Raji (cell line): ENCODE data around the gene NAGS.

Source experiments
- POLR2A ChIP-seq: IDR thresholded peaks from 2 replicates; pipeline ENCODE4 v1.6.1; 2011; ENCODE audit warnings: low read depth, low read length, control low read depth; ENCODE audit not compliant: insufficient read depth

Gene NAGS

DNA sequence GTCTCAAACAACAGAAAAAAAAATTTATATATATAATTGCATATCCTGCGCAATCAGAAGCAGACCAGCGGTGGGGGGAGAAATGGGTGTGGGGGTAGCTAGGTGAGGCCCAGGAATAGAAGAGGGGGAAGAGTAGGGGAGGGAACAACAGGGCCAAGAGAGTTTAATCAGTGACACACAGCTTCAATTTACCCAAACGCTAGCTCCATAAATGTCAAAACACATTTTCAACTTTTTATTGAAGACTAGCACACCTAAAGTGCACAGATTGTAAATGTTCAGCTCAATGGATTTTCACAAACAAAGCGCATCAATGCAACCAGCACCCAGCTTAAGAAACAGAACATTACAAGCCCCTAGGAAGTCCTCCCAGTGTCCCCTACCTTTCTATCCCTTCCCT, 24.8 kb upstream of the NAGS start:
- TF ChIP-seq POLR2A: no peak

DNA sequence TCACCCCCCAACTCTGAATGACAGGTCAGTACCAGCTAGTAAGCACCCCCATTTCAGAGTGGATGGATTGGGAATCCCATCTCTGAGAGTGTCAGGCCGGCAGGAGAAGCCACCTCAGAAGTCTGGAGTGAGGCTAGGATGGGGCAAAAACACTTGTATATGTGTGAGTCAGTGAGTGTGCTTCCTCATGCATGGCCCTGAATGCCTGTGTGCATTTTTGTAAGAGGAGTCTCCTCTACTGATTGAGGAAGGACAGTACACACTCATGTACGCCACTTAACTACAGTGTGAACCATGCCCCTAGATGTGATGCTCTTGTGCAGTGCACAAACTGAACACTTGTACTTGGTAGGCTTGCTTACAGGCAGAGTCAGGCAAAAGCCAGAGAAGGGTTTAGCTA, 22.3 kb upstream of the NAGS start:
- TF ChIP-seq POLR2A: no peak

DNA sequence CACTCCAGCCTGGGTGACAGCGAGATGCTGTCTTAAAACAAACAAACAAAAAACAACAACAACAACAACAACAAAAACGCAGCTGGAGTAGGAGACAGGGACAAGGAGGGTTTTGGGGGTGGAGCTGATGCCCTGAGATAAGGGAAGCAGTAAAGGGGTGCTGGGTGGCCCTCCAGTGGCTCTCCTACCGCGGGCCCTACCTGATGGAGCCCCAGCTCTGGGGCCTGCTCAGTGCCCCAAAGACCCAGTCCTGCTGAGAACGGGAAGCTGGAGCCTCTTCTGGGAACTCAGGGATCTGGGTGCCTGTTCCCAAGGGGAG, 21.3 kb upstream of the NAGS start:
- no peak for TF ChIP-seq POLR2A

DNA sequence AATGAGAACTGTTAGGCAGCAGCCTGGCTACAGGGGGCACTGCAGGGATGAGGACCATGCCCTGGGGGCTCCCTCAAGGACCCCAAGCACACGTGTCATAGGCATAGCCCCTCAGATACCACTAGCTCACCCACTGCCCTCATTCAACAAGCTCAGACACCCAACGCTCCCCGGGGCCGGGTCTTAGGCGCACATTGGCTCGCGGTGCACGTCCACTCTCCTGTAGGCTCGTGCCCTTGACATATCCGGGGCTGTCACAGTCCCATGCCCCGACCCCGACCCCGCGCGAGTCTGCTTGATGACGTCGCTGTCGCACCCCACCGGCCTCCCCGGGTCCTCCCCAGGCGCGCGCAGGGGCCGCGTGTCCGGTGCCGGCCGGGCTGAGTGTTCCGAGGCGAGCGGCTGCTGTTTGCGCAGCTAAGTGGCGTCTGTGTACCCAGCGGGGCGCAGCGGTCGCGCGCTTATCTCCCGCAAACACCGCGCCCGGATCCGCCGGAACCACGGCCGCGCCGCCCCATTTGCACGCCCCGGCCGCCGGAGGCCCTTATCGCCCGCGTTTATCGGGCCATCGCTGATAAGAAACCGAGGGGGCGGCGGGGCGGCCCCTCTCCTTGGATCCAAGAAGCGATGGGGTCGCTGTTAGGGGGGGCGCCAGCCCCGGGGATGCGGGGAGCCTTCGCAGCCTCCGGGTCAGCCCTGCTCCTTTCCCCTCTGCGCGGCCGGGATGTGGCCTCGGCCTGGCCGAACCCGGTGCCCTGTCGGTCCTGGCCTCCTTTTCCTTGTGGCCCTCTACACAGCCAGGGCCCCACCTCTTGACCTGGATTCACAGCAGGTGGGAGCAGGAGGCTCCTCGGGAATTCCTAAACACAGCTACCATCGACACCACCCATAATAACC, 20.7 kb upstream of the NAGS start:
- no peak for TF ChIP-seq POLR2A

DNA sequence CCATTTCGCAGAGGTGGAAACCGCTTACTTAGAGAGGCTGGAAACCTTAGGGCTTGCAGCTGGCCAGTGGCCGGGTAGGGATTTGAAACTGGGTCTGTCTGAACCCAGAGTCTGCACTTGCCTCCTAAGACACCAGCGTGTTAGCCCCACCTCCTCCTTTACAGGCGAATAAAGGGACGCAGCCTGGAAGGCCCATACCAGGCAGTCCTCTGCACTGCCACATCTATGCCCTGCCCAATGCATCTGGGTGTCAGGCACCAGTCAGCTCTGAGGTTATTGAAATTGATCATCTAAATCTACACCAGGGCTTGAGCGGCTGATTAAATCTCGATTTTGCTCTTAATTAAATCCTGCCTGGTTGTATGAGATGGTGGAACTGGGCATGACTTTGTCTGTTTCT, 19.9 kb upstream of the NAGS start:
- no peak for TF ChIP-seq POLR2A

DNA sequence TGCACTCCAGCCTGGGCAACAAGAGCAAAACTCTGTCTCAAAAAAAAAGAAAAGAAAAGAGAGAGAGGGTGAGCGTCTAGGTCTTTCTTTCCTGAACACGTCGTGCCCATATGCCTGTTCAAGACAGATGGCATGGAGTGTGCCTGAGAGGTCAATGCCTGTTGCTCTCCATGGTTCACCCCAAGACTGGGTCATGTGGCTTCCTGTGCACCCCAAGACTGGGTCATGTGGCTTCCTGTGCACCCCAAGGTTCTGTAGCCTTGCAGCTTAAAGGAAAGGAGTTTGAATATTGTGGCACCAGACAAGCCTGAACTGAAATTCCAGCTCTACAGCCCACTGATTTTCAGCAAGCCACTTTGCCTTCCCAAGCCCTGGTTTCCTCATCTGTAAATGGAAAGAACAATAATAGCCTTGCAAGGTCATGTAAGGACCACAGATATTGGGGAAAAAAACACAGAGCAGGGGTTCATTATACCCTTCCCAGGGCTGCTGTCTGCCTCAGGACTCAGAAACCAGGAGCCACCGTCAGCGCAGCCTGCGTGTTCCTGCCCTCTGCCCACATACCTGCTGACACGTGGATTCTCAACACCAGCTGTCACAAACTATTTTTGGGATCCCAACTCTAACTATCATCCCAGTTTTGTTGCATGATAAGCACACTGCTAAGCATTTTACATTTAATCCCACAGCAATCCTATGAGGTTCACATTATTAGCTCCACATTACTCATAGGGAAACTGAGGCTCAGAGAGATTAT, 18.0 kb upstream of the NAGS start:
- no peak for TF ChIP-seq POLR2A

DNA sequence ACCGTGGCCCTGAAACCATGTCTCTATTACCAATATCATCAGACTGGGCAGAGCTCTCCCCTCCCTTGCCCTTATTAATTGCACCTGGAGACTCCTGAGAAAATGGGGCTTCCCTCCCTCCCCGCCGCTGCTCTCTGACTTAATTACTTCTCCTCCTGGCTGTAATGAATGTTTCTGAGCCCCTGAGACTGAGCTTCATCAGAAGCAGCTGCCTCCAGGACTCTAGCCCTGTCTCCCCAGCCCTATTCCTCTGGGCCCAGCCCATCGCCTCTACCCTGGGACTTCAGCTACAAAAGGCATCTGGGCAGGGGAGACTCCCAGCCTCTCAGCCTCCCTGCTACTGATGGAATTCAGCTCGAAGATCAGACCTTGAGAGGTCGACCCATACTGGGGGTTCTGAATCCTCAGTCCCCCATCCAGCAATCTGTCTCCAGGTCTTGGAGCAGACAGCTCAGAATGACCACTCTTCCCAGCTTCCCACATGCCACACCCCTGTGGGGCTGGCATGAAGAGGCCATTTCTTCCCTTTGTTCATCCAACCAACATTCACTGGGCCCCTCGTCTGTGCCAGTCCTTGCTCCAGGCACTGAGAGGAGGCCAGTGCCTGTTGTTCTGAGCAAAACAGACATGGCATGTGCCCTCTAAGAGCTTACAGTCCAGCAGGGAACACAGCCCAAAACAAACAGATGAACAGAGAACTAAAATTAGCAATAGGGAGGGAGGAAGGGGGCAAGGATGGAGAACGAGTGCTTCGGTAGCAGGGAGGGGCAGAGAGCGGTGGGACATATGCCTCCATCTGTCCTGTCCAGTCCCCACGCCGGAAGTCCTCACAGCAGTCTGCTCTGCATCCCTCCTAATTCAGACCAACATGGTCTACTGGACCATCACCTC, 17.0 kb upstream of the NAGS start:
- no peak for TF ChIP-seq POLR2A

DNA sequence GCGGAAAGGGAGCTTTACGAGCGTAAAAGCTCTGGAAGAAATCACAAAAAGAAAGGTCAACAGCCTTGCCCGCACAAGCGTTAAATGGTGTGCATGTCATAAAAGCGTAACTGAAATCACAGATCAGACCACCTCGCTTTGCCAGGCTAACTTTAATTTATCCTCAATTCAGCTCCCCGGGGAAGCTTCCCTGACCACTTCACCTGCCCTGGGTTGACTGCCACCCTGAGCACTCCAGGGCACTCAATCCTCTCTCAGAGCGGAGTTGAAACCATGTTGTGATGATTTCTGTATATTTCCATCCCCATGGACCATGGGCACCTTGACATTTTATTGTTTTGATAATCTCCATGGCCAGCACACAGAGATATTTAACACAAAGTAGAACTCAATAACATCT, 16.1 kb upstream of the NAGS start:
- no peak for TF ChIP-seq POLR2A

DNA sequence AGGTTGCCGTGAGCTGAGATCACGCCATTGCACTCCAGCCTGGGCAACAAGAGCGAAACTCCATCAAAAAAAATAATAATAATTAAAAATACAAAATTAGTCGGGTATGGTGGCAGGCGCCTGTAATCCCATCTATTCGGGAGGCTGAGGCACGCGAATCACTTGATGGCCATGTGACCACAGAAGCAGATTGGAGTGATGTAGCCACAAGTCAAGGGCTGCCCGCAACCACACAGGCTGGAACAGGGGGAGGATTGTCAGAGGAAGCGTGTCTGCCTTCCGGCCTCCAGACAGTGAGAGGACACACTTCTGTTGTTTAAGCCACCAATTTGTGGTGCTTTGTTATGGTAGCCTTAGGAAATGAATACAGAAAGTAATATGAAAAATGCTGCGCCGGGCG, 11.8 kb upstream of the NAGS start:
- TF ChIP-seq POLR2A: no peak

DNA sequence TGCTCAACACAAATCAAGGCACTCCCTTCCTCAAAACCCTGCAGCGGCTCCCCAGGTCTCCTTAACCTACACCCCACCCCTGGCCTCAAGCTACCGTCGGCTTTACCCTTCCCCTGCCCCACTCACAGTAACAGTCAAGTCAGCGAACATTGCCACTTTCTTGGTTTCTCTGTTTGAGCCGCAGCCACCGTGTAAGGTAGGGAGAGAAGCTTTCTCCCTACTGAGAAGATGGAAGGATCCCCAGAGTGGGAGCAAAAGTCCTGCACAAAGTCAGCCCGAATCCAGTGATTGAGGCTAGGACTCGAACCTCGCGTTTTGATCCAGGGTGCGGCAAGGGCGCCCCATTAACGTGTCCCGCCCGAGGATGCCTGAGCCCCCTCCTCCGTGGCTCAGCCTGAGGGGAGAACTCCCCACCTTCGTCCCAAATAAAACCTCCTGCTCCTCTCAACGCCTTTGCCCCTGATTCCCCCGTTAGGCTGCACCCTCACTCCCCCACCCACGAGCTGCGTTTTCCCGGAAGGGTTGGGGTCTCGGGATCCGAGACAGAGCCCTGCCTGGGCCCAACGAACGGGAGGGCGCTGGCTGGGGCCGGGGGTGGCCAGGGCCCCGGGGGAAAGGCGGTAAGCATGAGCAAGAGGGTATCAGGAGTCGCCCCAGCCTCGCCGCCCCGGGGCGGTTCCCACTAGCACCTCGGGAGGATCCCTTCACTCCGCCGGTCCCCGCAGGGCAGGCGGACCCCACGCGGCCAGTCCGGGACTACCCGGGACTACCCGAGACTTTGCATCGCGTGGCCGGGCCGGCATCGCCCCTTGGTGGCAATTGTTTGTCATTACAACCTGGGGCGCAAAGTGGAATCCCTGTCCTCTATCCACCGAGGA, 9.9 kb upstream of the NAGS start:
- no peak for TF ChIP-seq POLR2A

DNA sequence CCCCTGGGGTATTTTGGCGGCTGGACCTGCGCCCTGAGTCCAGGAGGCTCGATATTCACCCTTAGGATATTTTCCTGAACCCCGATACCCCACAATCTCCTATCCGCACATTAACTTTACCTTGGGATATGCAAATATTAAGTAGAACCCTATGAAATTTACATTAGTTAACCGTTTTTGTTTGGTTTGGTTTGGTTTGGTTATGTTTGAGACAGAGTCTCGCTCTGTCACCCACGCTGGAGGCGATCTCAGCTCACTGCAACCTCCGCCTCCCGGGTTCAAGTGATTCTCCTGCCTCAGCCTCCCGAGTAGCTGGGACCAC, 9.3 kb upstream of the NAGS start:
- TF ChIP-seq POLR2A: no peak

DNA sequence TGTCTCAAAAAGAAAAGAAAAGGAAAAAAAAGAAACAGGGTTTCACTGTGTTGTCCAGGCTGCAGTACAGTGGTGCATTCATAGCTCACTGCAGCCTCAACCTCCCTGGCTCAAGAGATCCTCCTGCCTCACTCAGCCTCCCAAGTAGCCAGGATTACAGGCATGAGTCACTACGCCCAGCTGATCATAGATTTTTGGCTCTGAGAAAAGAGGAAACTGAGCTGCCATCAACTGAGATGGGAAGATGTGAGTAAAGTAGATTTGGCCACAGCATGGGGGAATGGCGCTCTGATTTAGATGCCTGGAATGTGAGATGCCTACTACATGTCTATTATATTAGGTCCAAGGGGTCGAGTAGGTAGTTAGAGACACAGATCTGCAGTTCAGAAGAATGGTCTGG, 5.9 kb upstream of the NAGS start:
- TF ChIP-seq POLR2A: no peak

DNA sequence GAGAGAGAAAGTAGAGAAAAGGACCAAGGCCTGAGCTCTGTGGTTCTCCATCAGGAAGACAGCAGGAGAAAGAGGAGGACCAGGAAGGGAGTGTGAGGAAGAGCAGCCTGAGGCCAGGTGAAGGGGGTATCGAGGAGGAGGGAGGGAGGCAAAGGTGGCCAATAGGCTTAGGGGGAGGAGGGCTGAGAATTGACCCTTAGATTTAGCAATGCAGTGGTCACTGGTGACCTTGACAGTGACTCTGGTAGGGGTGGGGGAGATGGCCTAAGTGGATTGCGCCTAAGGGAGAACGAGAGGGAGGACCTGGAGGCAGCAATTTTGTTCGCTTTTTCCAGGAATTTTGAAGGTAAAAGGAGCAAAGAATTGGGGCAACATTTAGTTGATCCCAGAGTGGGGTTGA, 5.4 kb upstream of the NAGS start:
- no peak for TF ChIP-seq POLR2A

DNA sequence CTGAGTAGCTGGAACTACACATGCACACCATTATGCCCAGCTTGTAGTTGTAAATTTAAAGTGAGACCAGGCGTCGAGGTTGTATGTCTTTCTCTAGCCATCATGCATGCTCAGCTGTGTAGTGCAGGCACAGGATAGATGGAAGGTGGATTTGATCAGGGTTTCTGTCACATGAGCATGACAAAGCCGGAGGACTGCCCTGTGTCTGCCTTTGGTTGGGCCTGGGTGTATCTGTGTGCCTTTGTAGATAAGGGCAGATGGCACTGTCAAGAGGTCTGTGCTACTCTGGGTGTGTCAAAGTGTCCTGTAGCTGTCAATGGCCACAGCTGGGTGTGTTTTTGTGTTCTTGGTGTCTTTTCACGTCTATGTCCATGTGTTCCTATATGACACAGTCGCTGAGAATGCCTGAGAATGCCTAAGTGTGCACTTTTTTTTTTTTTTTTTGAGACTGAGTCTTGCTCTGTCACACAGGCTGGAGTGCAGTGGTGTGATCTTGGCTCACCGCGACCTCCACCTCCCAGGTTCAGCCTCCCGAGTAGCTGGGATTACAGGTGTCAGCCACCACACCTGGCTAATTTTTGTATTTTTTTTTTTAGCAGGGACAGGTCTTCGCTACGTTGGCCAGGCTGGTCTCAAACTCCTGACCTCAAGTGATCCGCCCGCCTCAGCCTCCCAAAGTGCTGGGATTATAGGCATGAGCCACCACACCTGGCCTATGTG, 4.1 kb upstream of the NAGS start:
- no peak for TF ChIP-seq POLR2A

DNA sequence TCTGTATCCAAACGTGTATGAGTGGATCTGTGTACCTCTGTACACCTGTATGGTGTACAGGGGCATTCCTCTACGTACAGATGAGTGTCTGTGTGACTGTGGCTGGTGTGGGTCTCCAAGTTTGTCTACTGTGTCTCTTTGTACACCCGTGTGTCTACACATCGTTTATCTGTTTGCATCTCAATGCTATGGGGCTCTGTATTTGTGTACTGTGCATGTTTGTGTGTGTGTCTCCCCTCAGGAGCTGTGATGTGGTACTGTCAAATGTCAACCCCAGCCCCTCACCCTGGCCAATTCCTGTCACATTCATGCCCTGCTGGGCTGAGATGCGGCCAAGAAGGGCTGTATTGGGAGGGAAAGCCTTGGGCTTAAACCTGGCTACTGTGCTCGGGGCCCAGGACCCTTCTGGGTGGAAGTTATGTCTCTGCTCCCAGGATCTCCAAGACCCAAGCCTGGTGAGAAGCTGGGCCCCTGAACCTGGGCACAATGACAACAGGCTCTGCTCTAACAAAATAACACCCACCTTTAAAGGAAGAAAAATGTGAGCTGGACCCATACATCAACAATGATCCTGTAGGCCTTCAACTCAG, 3.5 kb upstream of the NAGS start:
- no peak for TF ChIP-seq POLR2A
